CD4-positive, alpha-beta T cell treated with Interleukin-17A for 1 hour (primary cell): Measurements from ENCODE around the gene SPDYE3.
"Not testable (repeated sequence)": the region's sequence is repeated elsewhere in the genome, so short reads cannot be mapped to it uniquely, and the experiment has no call there.

ENCODE experiments used
- DNase-seq: peaks from one replicate; pipeline ENCODE4 v3.0.0-alpha.2; 2020

Gene SPDYE3

GRCh38 chr7:100352984-100353684 is 45.6 kb downstream of the SPDYE3 start:
- DNase-seq = no peak

GRCh38 chr7:100353685-100354330 is 46.3 kb downstream of the SPDYE3 start:
- DNase-seq = peak; percentile 51

GRCh38 chr7:100356416-100357068 is 49.0 kb downstream of the SPDYE3 start:
- DNase-seq = no peak

GRCh38 chr7:100357131-100357561 is 49.6 kb downstream of the SPDYE3 start:
- DNase-seq = no peak

- no peak for DNase-seq
These were observed 50.7 kb downstream of the SPDYE3 start, which contains the start of gene PILRB for GRCh38 chr7:100358027-100358856. Gene PILRB, plus strand, starts transcription at chr7:100358117. Its CDS starts 186 bp downstream, at chr7:100358303.

GRCh38 chr7:100358857-100359212 is 51.3 kb downstream of the SPDYE3 start:
- DNase-seq = no peak

- DNase-seq = no peak
These were observed 52.8 kb downstream of the SPDYE3 start for GRCh38 chr7:100360135-100360854.

- no peak for DNase-seq
These were observed 55.6 kb downstream of the SPDYE3 start for GRCh38 chr7:100363098-100363497.

- DNase-seq = not testable (repeated sequence)
These were observed 56.3 kb downstream of the SPDYE3 start for GRCh38 chr7:100363797-100364196.

- DNase-seq = no peak
These were observed 57.0 kb downstream of the SPDYE3 start for GRCh38 chr7:100364480-100364879.

GRCh38 chr7:100365998-100366367 is 58.5 kb downstream of the SPDYE3 start:
- DNase-seq = not testable (repeated sequence)

- no peak for DNase-seq
These were observed 59.1 kb downstream of the SPDYE3 start for GRCh38 chr7:100366411-100367250.

GRCh38 chr7:100367251-100367620 is 59.7 kb downstream of the SPDYE3 start:
- DNase-seq = no peak

GRCh38 chr7:100367676-100368613 is 60.4 kb downstream of the SPDYE3 start:
- DNase-seq = no peak

GRCh38 chr7:100369105-100369504 is 61.6 kb downstream of the SPDYE3 start:
- peak; percentile 54 for DNase-seq

- DNase-seq = no peak
These were observed 62.8 kb downstream of the SPDYE3 start for GRCh38 chr7:100370303-100370702.

- DNase-seq = no peak
These were observed 63.2 kb downstream of the SPDYE3 start for GRCh38 chr7:100370746-100371145.

GRCh38 chr7:100371561-100372171 is 64.2 kb downstream of the SPDYE3 start:
- DNase-seq = no peak
